SU-DHL-6 (cell line): ENCODE data around the gene KCNH6.

Experiments used
- CTCF ChIP-seq: fragments of 200-600 bp; sonication (generic); IDR thresholded peaks from one replicate; pipeline ENCODE4 v1.5.1; 2017; ENCODE audit warnings: antibody characterized with exemption, mild to moderate bottlenecking, low read length, moderate library complexity; ENCODE audit not compliant: insufficient read depth, poor library complexity, severe bottlenecking
- EZH2phosphoT487 ChIP-seq: fragments of 200-600 bp; sonication (generic), shearing (Covaris generic); conservative IDR thresholded peaks from 2 replicates; pipeline ENCODE4 v1.6.1; 2018; ENCODE audit warnings: mild to moderate bottlenecking, antibody characterized with exemption, low read length, moderate library complexity, mixed read lengths

GRCh38 chr17:63481488-63481870 is 41.7 kb upstream of the KCNH6 start:
- TF ChIP-seq CTCF (no peak), EZH2phosphoT487 (no peak)
